ENCODE results near the gene DOCK3.
"Not testable (repeated sequence)": the region's sequence is repeated elsewhere in the genome, so short reads cannot be mapped to it uniquely, and the experiment has no call there.

The DOCK3 gene

DNA sequence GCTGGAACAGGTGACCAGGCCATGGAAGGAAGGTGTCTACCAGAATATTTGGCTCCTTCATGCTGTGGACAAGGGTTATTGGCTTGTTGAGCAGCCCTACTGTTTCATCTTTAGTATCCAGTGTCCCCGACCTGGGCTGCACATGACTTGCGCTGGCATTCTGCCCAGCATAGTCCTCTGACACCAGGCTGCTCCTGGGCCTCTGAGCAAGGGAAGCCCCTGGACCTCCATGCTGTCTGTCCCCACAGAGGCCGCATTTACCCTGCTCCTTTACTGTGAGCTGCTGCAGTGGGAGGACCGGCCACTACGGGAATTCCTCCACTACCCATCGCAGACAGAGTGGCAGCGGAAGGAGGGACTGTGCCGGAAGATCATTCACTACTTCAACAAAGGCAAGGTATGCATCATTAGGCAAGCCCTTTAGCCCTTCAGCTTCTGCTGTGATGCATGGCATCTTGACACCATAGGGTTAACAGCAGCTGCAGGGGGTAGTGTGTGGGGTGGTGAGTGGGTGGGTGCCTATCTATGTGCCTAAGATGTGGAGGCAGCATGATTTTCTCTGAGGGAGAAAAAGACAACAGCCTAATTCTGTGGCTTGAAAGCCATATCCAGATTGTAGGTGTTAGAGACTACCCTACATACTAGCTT lies 666.4 kb downstream of the DOCK3 start:
- no peak for DNase-seq

- no peak for DNase-seq
Observed at GRCh38 chr3:51343918-51344687, 669.4 kb downstream of the DOCK3 start.

GRCh38 chr3:51350751-51351150 lies 676.0 kb downstream of the DOCK3 start:
- no peak for DNase-seq

- DNase-seq = no peak
Observed at GRCh38 chr3:51353131-51353530, 678.4 kb downstream of the DOCK3 start.

- no peak for DNase-seq
Observed at GRCh38 chr3:51353691-51354090, 679.0 kb downstream of the DOCK3 start.

DNA sequence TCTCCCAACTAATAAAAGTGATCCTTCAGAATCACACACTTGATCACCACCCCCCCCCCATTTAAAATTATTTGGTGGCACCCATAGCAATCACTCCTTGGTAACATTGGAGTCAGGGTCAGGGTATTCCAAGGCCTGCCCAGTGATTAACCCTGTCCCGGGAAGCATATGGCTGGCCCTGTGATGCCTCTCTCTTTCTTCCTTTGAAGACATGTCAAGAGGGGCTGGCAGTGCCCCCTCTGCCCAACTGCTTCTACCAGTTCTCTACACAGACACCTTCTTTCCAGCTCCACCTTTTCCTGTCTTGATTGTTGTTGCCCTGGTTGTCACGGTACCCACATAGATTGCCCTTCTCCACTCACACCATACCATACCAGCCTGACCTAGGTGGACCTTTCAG lies 679.4 kb downstream of the DOCK3 start:
- DNase-seq = no peak

DNA sequence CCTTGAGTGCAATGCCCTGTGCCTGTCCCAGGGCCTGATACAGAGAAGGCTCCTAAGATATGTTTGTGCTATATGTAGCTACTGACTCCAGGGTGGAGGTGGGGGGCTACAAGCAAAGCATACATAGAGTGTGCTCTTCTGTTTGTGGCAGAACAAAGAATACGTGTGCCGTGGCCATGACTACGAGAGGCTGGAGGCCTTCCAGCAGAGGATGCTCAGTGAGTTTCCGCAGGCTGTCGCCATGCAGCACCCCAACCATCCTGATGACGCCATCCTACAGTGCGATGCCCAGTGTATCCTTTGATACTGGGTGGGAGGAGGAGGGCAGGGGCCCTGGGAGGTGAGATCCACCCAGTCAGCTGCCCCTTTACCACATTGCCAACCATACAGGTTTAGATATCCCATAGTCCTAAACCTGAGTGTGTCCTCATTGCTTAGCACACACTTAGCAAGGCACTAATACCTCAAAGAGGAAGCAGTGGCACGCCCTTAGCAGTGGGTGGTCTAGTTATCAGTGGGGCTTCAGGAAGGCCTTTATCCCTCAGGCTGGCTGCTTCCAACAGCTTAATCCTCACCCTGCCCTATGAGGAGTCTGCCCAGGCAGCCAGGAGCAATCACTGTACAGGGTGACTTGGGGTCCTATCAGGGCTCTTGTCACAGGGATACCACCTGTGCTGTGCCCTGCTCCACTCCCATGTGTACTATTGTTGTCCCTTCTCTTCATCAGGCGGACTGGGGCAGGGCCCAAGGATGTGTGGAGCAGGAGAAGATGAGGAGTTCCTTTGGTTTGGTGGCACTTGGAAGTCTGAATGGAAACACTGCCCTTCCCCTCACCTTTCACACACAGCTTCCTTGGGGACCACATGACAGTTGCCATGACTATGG lies 680.2 kb downstream of the DOCK3 start:
- DNase-seq = no peak

- no peak for DNase-seq
Observed at GRCh38 chr3:51355891-51356578, 681.3 kb downstream of the DOCK3 start.

DNA sequence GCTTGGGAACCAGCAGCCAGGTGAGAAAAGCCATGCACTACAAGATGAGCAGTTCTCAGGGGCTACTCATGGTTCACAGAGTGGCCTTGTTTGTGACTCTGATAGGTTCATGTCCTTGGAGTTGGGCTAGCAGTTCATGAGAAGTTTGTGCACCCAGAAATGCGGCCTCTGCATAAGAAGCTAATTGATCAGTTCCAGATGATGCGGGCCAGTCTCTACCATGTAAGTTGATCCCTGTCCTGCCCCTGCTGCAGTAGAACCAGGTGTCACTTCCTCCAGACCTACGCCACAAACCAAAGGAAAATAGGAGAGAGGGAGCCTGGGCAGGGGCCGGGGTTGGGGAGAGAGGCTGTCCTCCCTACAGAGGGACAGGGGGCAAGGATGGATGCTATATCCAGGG lies 683.1 kb downstream of the DOCK3 start:
- DNase-seq = no peak

- DNase-seq = no peak
Observed at GRCh38 chr3:51358981-51359380, 684.3 kb downstream of the DOCK3 start.

GRCh38 chr3:51360806-51361205 lies 686.1 kb downstream of the DOCK3 start:
- no peak for DNase-seq

DNA sequence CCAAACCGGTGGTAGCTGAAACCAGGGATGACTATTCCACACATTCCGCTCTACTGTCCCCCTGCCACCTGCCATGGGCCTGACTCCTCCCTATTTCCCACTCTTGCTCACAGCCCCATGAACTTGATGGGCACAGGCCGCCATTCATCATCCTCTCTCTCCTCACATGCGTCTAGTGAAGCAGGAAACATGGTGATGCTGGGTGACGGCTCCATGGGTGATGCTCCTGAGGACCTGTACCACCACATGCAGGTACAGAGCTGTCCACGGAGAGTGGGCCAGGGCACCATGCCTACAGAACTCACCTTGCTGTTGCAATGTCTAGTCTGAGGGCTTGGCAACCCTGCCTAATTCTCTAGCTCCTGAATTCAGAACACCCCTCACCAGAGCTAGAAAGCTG lies 687.0 kb downstream of the DOCK3 start:
- DNase-seq = no peak

DNA sequence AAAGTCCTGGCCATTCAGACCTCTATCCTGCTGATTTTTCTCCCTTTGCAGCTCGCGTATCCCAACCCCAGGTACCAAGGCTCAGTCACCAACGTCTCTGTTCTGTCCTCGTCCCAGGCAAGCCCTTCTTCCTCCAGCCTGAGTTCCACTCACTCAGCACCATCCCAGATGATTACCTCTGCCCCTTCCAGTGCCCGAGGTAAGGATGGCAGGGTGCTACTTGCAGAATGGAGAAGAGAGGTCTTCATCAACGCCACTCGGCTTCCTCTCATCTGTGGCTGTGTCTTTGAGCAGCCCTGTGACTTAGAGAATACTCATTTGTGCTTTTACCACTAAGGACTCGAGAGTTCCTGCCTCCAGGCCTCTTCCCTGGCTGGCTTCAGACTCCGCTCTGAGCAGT lies 687.7 kb downstream of the DOCK3 start:
- DNase-seq = no peak

- not testable (repeated sequence) for DNase-seq
Observed at GRCh38 chr3:51368276-51368675, 693.5 kb downstream of the DOCK3 start.

- DNase-seq = no peak
Observed at GRCh38 chr3:51371943-51372557, 697.3 kb downstream of the DOCK3 start.

DNA sequence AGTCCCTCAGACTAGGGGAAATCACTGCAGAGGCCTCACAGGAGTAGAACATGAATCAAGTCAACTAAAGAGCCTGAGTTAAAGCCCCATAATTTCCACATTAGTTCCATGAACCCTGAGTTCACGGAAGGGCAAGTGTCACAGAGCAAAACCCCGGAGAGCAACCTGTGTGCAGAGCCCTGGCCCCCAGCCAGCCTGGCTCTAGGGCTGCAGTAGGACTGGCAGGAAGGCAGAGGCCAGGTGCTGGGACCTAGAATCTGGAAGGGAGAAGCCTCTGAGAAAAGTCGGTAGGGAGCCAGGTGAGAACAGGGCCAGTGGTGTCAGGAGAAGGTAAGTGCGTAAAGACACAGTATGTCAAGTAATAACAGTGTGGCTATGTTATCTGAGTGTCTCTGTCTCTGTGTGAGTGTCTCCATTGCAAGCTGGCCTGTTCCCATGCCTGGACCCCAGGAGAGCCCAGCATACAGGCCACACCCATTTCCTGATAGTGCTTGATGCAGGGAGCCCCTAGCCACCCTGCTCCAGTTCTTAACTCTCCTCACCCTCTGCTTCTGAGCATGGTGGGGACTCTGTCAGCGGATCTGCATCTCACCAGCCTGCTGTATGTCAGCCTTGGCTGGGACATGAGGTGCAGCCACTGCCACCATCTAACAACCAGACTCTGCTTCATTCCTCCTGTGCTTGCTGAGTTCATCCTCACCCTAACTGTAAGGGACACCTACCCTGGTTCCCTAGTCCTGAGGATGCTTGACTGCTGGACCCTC lies 699.1 kb downstream of the DOCK3 start:
- DNase-seq = no peak

DNA sequence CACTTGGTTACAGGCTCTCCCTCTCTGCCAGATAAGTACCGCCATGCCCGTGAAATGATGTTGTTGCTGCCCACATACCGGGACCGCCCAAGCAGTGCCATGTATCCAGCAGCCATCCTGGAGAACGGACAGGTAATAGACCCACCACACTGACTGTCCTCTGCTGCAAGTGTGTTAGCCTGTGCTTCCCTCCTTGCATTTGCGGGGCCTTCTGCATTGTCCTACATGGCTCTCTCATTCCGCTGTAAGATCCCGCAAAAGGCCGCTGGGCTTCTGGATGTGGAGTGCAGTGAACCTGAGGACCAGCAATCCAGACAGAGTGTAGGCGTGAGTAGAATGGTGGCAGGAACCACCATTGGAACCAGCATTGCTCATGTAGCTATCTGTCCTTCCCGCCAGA lies 699.7 kb downstream of the DOCK3 start:
- no peak for DNase-seq

DNA sequence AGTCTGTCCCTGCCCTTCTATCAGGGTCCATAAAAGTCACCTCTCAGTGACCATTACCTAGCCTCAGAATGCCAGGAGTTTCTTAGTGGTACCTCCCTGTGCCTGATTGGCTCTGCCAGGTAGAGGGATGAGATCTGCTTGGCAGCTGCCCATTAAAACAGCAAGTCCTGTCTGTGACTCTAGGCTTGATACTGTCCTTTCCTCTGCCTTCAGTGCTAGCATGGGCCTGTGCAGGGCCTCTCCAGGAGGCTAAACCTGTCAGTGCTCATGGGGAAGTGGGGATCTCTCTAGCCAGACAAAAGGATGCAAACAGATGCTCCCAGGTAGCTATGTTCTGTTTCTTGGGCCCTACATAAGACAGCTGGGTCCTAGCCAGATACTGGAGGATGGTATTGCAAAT lies 700.4 kb downstream of the DOCK3 start:
- DNase-seq = no peak

- DNase-seq = no peak
Observed at GRCh38 chr3:51375571-51375970, 700.8 kb downstream of the DOCK3 start.

DNA sequence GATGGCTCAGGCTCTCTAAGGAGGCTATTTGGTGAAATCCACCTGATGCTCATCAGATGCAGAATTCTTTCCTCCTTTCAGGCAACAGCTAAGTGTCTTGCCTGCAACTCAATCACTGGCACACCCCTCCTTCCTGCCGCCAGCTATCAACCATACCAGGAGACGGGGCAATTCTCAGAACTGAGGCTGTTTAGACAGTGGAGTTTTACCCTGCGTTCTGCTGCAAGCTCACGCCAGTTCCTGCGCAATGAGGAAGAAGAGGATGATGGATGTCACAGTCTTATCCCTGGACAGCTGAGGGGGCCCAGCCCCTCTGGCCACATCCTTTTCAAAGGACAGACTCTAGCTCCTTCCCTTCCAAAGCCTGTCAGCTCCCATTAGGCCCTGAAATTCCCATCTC lies 703.3 kb downstream of the DOCK3 start:
- no peak for DNase-seq

DNA sequence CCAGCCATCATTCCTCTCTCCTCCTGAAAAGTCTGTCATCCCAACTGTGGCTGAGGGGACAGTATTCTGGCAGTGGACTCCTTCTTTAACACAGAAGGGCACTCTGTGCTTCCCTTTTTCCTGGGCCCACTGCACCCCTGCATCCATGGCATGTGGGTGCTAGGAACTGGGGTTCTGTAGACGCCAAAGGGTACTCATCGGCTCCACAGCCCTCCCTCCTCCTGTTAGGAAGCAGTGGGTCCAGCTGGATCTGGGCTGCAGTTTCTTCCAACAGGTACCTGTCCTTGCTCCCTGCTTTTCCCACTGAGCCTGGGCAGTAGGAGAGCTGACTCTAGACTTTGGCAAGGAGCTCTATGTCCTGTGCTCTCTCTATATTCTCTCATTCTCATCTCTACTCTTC lies 704.0 kb downstream of the DOCK3 start:
- DNase-seq = no peak

GRCh38 chr3:51379301-51379700 lies 704.6 kb downstream of the DOCK3 start:
- DNase-seq = no peak
